Stimulated activated CD4-positive, alpha-beta T cell treated with anti-CD3 and anti-CD28 coated beads, Interleukin-12 subunit alpha, Interleukin-12 subunit beta, amount 100 ng/mL, for 48 hours (primary cell): Measurements from ENCODE around the gene ELF3.
"Not testable (repeated sequence)": the region's sequence is repeated elsewhere in the genome, so short reads cannot be mapped to it uniquely, and the experiment has no call there.

Source experiments
- DNase-seq, 3 donors: peaks; one replicate each; pipeline ENCODE4 v3.0.0-alpha.2; 2020; ENCODE audit warnings: low read depth in 2 of 3, low spot score in 1 of 3

ELF3 gene

GRCh38 chr1:202010180-202011015 lies at the start of gene ELF3:
Gene ELF3, plus strand, starts transcription at chr1:202010587. Its CDS starts 550 bp downstream, at chr1:202011137.
- no peak for DNase-seq

GRCh38 chr1:201962382-201962781 lies 48.0 kb upstream of the ELF3 start:
- DNase-seq = not testable (repeated sequence)

DNA sequence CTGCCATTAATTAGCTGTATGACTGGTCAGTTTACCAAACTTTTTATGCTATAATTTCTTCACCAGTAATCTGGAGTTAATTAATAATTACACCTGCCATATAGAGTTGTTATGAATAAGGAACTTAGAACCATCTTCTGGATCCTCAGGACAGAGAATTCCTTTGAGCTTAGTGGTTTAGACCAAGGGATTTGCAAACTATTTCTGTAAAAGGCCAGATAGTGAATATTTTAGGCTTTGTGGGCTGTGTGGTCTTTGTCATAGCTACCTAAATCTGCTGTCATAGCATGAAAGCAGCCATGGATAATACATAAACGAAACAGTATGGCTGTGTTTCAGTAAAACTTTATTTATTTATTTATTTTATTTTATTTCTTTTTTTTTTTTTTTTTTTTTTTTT lies 46.1 kb upstream of the ELF3 start:
- no peak for DNase-seq

DNA sequence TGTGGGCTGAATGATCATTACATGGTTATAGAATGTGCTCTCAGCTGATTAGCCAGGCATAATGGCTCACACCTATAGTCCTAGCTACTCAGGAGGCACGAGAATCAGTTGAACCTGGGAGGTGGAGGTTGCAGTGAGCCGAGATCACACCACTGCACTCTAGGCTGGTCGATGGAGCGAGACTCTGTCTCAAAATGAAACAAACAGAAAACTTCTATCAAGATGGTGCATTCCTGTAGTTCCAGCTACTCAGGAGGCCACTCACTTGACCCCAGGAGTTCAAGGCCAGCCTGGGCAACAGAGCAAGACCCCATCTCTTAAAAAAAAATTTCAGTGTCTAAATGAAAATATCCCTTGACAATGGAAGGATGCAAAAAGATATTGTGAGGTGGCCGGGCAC lies 44.2 kb upstream of the ELF3 start:
- no peak for DNase-seq

GRCh38 chr1:201968202-201968925 lies 42.0 kb upstream of the ELF3 start:
- DNase-seq = no peak

- no peak for DNase-seq
These were observed 39.8 kb upstream of the ELF3 start for GRCh38 chr1:201970334-201971159.

DNA sequence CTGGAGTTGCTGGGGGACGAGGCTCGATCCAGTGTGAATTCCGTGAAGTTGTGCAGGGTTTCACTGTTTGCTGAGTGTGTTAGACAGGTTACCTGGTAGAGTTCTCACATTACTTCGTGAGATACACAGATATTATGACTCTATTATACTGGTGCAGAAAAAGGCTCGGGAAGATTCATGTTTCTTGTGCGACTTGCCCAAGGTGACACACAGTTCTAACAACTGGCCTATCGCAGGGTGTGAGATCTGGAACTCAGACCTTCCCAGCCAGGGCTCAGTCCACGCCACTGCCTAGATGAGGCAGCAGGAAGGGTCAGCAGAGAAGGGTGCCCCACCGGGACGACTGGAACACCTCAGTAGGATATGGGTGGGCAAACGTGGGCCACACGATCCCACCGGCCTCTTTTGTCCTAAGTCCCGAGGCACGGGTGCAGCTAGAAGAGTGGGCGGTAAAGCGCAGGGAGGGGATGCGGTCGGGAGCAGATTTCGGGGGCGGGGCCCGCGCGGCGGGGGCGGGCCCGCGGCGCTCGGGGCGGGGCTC lies 28.2 kb upstream of the ELF3 start:
- peak; percentile 31 to 67 (median 61) for DNase-seq

DNA sequence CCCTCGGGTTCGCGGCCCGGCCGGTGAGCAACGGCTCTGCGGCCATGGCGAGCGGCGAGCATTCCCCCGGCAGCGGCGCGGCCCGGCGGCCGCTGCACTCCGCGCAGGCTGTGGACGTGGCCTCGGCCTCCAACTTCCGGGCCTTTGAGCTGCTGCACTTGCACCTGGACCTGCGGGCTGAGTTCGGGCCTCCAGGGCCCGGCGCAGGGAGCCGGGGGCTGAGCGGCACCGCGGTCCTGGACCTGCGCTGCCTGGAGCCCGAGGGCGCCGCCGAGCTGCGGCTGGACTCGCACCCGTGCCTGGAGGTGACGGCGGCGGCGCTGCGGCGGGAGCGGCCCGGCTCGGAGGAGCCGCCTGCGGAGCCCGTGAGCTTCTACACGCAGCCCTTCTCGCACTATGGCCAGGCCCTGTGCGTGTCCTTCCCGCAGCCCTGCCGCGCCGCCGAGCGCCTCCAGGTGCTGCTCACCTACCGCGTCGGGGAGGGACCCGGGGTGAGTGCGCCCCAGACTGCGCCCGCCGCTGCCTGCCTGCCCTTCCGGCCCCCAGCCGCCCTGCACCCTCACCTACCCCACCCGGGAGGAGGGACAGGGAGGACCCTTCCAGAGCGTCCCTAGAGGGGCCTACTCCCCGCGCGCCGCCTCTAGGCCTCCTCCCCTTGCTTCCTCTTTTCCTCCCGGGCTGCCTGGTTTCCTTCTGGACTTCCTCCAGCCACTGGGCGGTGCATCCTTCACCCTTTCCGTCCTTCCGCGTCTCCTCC lies 27.6 kb upstream of the ELF3 start, which contains the start of gene RNPEP:
RNPEP (plus strand) TSS at position 26 of the 757 bp plus-strand sequence; CDS start at position 45, 19 bp downstream.
- DNase-seq = peak; percentile 14 to 37 (median 21)

- DNase-seq = no peak
These were observed 27.0 kb upstream of the ELF3 start for GRCh38 chr1:201983380-201983805.

DNA sequence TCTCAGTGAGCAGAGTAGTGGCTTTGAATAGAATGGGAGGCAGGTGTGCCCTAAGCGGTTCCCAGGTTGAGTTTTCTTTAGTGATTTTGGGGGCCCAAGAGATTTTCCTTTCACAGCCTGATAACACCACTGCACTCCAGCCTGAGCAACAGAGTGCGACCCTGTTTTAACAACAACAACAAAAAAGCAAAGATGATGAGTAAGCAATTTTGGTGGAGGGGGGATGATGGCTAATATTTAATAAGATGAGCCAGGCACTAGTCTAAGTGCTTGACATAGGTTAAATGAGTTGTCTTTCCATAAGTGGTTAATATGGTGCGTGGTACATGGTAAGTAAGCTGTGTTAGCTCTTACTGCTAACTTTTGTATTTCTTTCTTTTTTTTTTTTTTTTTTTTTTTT lies 25.9 kb upstream of the ELF3 start:
- DNase-seq = no peak

GRCh38 chr1:201985355-201985754 lies 25.0 kb upstream of the ELF3 start:
- DNase-seq = no peak

DNA sequence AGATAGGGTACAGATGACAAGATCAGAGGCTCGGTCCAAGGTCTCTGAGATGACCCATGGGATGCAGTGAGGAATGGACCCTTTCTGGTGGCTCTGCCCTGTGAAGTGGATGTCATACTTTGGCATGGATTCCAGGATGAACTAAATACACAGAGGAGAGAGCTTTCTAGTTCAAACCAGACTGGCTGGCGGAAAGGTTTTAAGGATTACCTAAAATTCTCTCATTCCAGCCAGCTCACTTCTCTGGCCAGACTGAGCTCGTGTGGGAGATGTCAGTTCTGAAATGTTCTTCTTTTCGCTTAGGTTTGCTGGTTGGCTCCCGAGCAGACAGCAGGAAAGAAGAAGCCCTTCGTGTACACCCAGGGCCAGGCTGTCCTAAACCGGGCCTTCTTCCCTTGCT lies 21.8 kb upstream of the ELF3 start:
- DNase-seq = no peak

GRCh38 chr1:201989354-201990128 lies 20.8 kb upstream of the ELF3 start:
- no peak for DNase-seq

DNA sequence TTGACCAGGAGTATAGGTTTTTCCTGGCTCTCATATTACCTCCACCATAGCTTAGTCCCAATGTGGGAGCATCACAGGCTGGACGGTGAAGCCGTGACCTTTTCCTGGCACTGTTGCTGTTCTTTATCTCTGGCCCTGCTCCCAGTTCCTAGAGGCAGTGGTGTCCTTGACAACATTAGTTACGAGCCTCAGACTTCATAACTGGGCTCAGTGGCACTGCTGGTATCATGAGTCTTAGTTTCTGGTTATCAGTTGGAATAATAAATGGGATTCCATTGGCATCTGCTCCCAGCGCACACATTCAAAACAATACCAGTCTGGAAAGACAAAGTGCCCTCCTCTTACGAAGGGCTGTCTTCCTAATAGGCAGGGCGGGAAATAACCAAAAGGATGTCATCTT lies 20.0 kb upstream of the ELF3 start:
- DNase-seq = no peak

DNA sequence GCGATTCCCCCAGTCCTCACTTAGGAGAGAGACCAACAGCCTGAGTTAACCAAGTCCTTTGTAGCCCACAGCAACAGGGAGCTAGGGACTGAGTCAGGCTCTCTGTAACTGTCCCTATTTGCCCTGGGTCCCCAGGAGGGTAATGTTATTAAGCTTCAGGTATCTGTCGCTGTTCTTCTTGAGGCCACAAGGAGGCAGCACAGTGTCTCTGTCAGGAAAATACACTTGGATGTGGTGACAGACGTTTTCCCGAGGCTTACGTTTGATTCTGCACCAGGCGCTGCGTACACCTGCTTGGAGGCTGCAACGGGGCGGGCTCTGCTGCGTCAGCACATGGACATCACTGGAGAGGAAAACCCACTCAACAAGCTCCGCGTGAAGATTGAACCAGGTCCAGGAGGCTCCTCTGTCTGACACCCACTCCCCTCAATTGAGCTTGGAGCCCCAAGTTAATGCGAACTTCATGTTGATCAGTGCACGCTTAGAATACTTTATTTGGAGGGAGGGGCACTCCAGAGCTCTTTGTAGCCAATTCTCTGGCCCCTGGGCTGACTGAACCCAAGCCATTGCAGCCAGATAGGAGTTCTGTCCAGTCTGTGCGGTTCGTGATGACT lies 10.7 kb upstream of the ELF3 start:
- DNase-seq = peak in 1 of 3 donors; percentile 3

GRCh38 chr1:202002507-202002906 lies 7.9 kb upstream of the ELF3 start:
- no peak for DNase-seq

DNA sequence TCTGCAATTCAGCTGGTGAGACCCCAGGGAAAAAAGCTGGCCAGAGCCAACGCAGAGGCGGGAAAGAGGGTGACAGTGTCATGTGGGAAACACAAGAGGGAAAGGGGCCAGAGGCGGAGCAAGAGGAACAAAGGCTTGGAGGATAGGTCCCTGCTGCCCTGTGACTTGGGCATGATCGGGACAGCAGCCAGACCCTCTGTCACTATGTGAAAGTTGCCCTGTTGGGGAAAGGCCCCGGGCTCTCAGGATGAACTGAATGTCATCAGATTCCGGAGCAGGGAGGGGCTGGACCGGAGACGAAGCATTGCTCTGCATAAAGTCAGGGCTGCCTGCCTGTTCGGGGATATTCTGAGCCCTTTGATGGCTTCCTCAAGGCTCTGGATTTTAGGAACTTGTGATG lies 5.7 kb upstream of the ELF3 start:
- no peak for DNase-seq

DNA sequence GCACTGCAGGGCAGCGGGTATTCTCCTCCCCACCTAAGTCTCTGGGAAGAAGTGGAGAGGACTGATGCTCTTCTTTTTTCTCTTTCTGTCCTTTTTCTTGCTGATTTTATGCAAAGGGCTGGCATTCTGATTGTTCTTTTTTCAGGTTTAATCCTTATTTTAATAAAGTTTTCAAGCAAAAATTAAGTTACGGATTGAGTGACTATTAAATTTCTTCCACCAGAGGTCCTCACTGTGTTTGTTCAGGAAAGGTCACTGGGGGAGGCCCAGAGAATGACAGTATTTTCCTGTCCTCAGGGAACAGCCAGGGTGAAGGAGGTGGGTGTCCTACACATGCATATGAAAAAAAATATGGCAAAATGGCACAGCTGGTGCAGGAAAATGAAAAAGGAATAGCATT lies 4.4 kb upstream of the ELF3 start:
- no peak for DNase-seq

- DNase-seq = no peak
These were observed 3.1 kb upstream of the ELF3 start for GRCh38 chr1:202007304-202007703.
